SK-N-SH treated with all-trans-retinoic acid at 6 μM for 48 hours (cell line): ENCODE results near the gene TOP1.

ENCODE experiments used
- ATAC-seq: fragments of 200-7000 bp; cut with Tn5 transposase; 3 replicates; pipeline ENCODE4 v1.9.1; 2020; ENCODE audit warnings: mild to moderate bottlenecking, moderate library complexity
- ARNTL ChIP-seq: fragments of 450-650 bp; formaldehyde crosslinking; IDR thresholded peaks from 2 replicates; pipeline ENCODE4 v1.5.0; 2020; ENCODE audit warnings: low read depth, mild to moderate bottlenecking, moderate library complexity, borderline replicate concordance
- CREB5 ChIP-seq: fragments of 250-450 bp; sonication (Bioruptor Pico); IDR thresholded peaks from 2 replicates; pipeline ENCODE4 v1.5.1; 2020; ENCODE audit warnings: low read depth, mild to moderate bottlenecking, moderate library complexity
- CSDC2 ChIP-seq: fragments of 250-450 bp; sonication (Bioruptor Pico); IDR thresholded peaks from 2 replicates; pipeline ENCODE4 v1.5.0; 2020; ENCODE audit warnings: mild to moderate bottlenecking, moderate library complexity
- CSRNP3 ChIP-seq: fragments of 250-450 bp; sonication (Bioruptor Pico); IDR thresholded peaks from 2 replicates; pipeline ENCODE4 v1.5.1; 2021; ENCODE audit warnings: mild to moderate bottlenecking, moderate library complexity
- GLIS3 ChIP-seq: fragments of 250-450 bp; sonication (Bioruptor Pico); IDR thresholded peaks from 2 replicates; pipeline ENCODE4 v1.5.0; 2020; ENCODE audit warnings: mild to moderate bottlenecking, moderate library complexity
- ISL1 ChIP-seq: fragments of 250-450 bp; sonication (Bioruptor Pico); IDR thresholded peaks from 2 replicates; pipeline ENCODE4 v2.1.2; 2022; ENCODE audit warnings: mild to moderate bottlenecking, moderate library complexity
- OSR1 ChIP-seq: fragments of 250-450 bp; sonication (Bioruptor Pico); IDR thresholded peaks from 2 replicates; pipeline ENCODE4 v1.8.0; 2022; ENCODE audit warnings: moderate library complexity, mild to moderate bottlenecking, inconsistent platforms
- PATZ1 ChIP-seq: fragments of 250-450 bp; sonication (Bioruptor Pico); IDR thresholded peaks from 2 replicates; pipeline ENCODE4 v1.8.0; 2020; ENCODE audit warnings: mild to moderate bottlenecking, moderate library complexity, borderline replicate concordance
- POU6F1 ChIP-seq: fragments of 250-450 bp; sonication (Bioruptor Pico); IDR thresholded peaks from 2 replicates; pipeline ENCODE4 v1.8.0; 2021; ENCODE audit warnings: low read depth, mild to moderate bottlenecking, moderate library complexity, borderline replicate concordance
- PPARA ChIP-seq: fragments of 250-450 bp; sonication (Bioruptor Pico); IDR thresholded peaks from 2 replicates; pipeline ENCODE4 v1.5.0; 2020; ENCODE audit warnings: mild to moderate bottlenecking, borderline replicate concordance
- RARB ChIP-seq: fragments of 250-450 bp; sonication (Bioruptor Pico); IDR thresholded peaks from 2 replicates; pipeline ENCODE4 v1.8.0; 2021; ENCODE audit warnings: mild to moderate bottlenecking, moderate library complexity
- SNAI2 ChIP-seq: fragments of 250-450 bp; sonication (Bioruptor Pico); IDR thresholded peaks from 2 replicates; pipeline ENCODE4 v1.5.0; 2020; ENCODE audit warnings: mild to moderate bottlenecking, moderate library complexity
- TCF4 ChIP-seq: fragments of 250-450 bp; sonication (Bioruptor Pico); IDR thresholded peaks from 2 replicates; pipeline ENCODE4 v1.8.0; 2021; ENCODE audit warnings: mild to moderate bottlenecking, moderate library complexity, borderline replicate concordance
- TOX ChIP-seq: fragments of 250-450 bp; sonication (Bioruptor Pico); IDR thresholded peaks from 2 replicates; pipeline ENCODE4 v1.8.0; 2021; ENCODE audit warnings: mild to moderate bottlenecking, moderate library complexity, borderline replicate concordance
- TSHZ2 ChIP-seq: fragments of 250-450 bp; sonication (Bioruptor Pico); IDR thresholded peaks from 2 replicates; pipeline ENCODE4 v1.5.0; 2020; ENCODE audit warnings: mild to moderate bottlenecking, moderate library complexity
- ZC3H10 ChIP-seq: fragments of 250-450 bp; sonication (Bioruptor Pico); IDR thresholded peaks from 2 replicates; pipeline ENCODE4 v1.5.1; 2021; ENCODE audit warnings: mild to moderate bottlenecking, moderate library complexity
- ZNF565 ChIP-seq: fragments of 450-650 bp; formaldehyde crosslinking; conservative IDR thresholded peaks from 2 replicates; pipeline ENCODE4 v1.5.0; 2020; ENCODE audit warnings: low read depth, mild to moderate bottlenecking, moderate library complexity
- ZNF70 ChIP-seq: fragments of 450-650 bp; formaldehyde crosslinking; IDR thresholded peaks from 2 replicates; pipeline ENCODE4 v1.5.0; 2020; ENCODE audit warnings: mild to moderate bottlenecking, moderate library complexity
- ZNF8 ChIP-seq: fragments of 450-650 bp; formaldehyde crosslinking; IDR thresholded peaks from 2 replicates; pipeline ENCODE4 v1.5.0; 2020; ENCODE audit warnings: mild to moderate bottlenecking, moderate library complexity

TOP1 gene

GRCh38 chr20:41057999-41058673, 29.5 kb downstream of the TOP1 start (continued):
- TF ChIP-seq PATZ1 (CRISPR knock-in tag), result peak; percentile 55; the same call in 1 of the 2 replicates
- TF ChIP-seq RARB, result no peak

- no peak for ATAC-seq
- TF ChIP-seq RARB (no peak), CREB5 (CRISPR knock-in tag) (no peak), ZNF70 (CRISPR knock-in tag) (peak; percentile 74), TOX (no peak), OSR1 (CRISPR knock-in tag) (no peak), ZNF565 (CRISPR knock-in tag) (no peak), PATZ1 (CRISPR knock-in tag) (no peak), TSHZ2 (no peak)
- TF ChIP-seq, all 23 proteins: peak for 1
These were observed 30.3 kb downstream of the TOP1 start for GRCh38 chr20:41058674-41059635.

GRCh38 chr20:41061155-41061554, 32.5 kb downstream of the TOP1 start:
- no peak for ATAC-seq
- TF ChIP-seq SNAI2 (CRISPR knock-in tag) (no peak), ISL1 (CRISPR knock-in tag) (no peak), ARNTL (CRISPR knock-in tag) (no peak), PPARA (CRISPR knock-in tag) (no peak), CSRNP3 (CRISPR knock-in tag) (no peak), RARB (no peak), TOX (no peak)

- no peak for ATAC-seq
- TF ChIP-seq TCF4 (CRISPR knock-in tag), result no peak
- no peak for TF ChIP-seq ZC3H10 (CRISPR knock-in tag)
- no peak for TF ChIP-seq TOX
- no peak for TF ChIP-seq ZNF8 (CRISPR knock-in tag)
- TF ChIP-seq POU6F1 (CRISPR knock-in tag), result no peak
- no peak for TF ChIP-seq TSHZ2
- no peak for TF ChIP-seq CSDC2
- no peak for TF ChIP-seq GLIS3 (CRISPR knock-in tag)
These were observed 34.8 kb downstream of the TOP1 start for GRCh38 chr20:41063442-41063841.
